ENCODE data around the gene POU3F2. TPM values are rescaled to one million over a fixed set of nuclear protein-coding genes. Genes with fewer than 3 reads are reported as not detected.
A peak's percentile ranks its signal among the peaks of the same experiment; 100 is the strongest.

POU3F2 gene
- total RNA-seq, 1 experiment from 2014 or later: not detected

DNA sequence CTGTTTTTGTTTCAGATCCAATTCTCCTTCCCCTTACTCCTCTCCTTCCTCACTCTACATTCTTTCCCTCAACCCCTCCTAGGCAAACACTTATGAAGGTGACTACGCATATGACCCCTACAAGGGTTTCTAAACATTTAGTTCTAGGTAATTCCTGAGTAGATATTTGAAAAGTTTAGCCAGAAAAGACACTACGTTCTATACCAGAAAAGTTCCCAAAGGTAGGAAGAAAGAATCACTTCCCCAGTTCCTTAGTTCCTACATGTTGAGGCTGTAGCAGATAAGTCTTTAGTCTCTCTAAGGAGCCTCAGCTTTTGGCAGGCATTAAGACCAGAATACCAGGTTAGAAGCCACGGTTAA, 11.6 kb downstream of the POU3F2 start:
- TF ChIP-seq, protein P1, sequence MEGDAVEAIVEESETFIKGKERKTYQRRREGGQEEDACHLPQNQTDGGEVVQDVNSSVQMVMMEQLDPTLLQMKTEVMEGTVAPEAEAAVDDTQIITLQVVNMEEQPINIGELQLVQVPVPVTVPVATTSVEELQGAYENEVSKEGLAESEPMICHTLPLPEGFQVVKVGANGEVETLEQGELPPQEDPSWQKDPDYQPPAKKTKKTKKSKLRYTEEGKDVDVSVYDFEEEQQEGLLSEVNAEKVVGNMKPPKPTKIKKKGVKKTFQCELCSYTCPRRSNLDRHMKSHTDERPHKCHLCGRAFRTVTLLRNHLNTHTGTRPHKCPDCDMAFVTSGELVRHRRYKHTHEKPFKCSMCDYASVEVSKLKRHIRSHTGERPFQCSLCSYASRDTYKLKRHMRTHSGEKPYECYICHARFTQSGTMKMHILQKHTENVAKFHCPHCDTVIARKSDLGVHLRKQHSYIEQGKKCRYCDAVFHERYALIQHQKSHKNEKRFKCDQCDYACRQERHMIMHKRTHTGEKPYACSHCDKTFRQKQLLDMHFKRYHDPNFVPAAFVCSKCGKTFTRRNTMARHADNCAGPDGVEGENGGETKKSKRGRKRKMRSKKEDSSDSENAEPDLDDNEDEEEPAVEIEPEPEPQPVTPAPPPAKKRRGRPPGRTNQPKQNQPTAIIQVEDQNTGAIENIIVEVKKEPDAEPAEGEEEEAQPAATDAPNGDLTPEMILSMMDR (IDR thresholded peaks at IDR 0.05; ENCODE audit: unreplicated experiment): no peak
- no TSS peak for BruUV-seq (replicated peaks)
- Mint-ChIP-seq H3K36me3 (ENCODE audit: insufficient read depth, unreplicated experiment) (no peaks in the 10 kb centered on the region), H3K9me3 (ENCODE audit: unreplicated experiment) (no peaks in the 10 kb centered on the region), H3K27me3 (ENCODE audit: insufficient read depth, unreplicated experiment) (peaks cover 37% of the 10 kb centered on the region), H3K4me3 (ENCODE audit: unreplicated experiment) (peak overlapping the region; percentile 46), H3K4me1 (ENCODE audit: insufficient read depth, unreplicated experiment) (peaks cover 8% of the 10 kb centered on the region), H3K27ac (ENCODE audit: low read depth, unreplicated experiment) (no peak overlapping the region)
- no peak for DNase-seq (ENCODE audit: unreplicated experiment)
- POLR2A ChIA-PET: no interaction called here
- CTCF ChIA-PET: interaction anchor here (0.9 to 1.3 kb wide), 4 partner anchors 8 to 420 kb away, joined by 3 to 5 read pairs (median 4); partner anchors contain the start of gene POU3F2
- intact Hi-C loops (cut with micrococcal nuclease): loop anchor here (1.0 to 5.0 kb wide), 2 partner anchors 273 to 1139 kb away; no protein-coding TSS in a partner anchor

DNA sequence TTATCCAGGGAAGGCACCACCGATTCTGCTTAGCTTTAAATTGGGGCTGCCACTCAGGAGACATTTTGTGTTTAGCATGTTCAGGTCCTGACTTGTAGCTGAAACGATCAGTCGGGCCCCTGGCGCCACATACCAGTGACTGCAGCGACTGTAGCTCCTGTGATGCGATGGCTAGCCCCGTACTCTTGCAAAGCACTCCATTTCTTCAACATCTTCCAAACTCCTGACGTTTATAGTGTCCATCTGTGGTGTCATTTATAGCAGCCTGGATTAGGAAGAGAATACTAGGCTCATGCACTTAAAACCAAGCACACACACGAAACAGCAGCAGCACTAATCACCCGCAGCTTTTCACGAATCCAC, 13.0 kb downstream of the POU3F2 start:
- intact Hi-C loops (cut with micrococcal nuclease): loop anchor here (5.0 kb wide), 1 partner anchor 1140 kb away; no protein-coding TSS in a partner anchor
- CTCF ChIA-PET: interaction anchor here (0.6 to 1.3 kb wide), 4 partner anchors 8 to 1303 kb away, joined by 3 to 5 read pairs (median 4); no protein-coding TSS in a partner anchor
- no peak overlapping the region for H3K27ac Mint-ChIP-seq (ENCODE audit: low read depth, unreplicated experiment)

DNA sequence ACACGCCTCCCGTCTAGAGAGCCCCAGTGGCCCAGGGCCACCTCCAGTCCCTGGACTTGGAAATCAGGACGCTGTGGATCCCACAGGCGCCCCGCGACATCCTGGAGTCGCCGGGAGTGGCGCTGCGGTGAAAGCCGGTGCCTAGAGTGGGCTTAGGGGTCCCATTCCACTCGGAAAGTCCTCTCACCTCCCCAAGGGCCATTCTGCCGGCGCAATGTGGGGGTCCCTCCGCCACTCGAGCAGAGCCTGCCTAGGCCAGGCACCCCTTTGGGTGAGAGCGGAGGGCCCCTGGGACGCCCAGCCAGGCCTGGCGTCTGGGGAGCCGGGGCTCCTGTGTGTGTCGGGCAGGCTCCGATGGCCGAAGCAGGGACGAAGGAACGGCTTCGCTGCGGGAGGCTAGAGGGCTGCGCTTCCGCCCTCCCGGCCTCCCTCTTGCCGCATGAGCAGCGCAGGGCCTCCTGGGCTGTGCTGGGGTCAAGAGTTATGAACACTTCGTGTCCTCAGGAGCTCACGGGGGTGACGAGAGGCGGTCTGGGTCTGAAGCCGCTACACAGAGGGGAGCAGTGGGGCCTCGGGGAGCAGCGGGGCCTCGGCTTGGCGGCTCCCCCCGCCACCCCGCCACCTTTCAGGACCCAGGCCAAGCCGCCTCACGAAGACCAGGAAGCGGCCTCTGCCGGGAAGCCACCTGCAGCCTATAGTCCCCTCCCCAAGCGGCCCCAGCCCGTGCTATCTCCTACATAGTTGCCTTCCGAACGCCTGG, 13.6 kb downstream of the POU3F2 start:
- H3K27me3 Mint-ChIP-seq (ENCODE audit: insufficient read depth, unreplicated experiment): peaks cover 17% of the 10 kb centered on the region
- DNase-seq (ENCODE audit: unreplicated experiment): no peak
- peaks cover 8% of the 10 kb centered on the region for H3K4me1 Mint-ChIP-seq (ENCODE audit: insufficient read depth, unreplicated experiment)
- H3K27ac Mint-ChIP-seq (ENCODE audit: low read depth, unreplicated experiment): no peak overlapping the region
- no TSS peak for BruUV-seq (replicated peaks)
- intact Hi-C loops (cut with micrococcal nuclease): loop anchor here (5.0 kb wide), 1 partner anchor 1141 kb away; no protein-coding TSS in a partner anchor
- ChIA-PET POLR2A (no interaction called here), CTCF (interaction anchor here (0.9 kb wide), 1 partner anchor 304 kb away, joined by 3 read pairs; no protein-coding TSS in a partner anchor)
- no peak overlapping the region for H3K4me3 Mint-ChIP-seq (ENCODE audit: unreplicated experiment)
- no peaks in the 10 kb centered on the region for H3K9me3 Mint-ChIP-seq (ENCODE audit: unreplicated experiment)
- no peaks in the 10 kb centered on the region for H3K36me3 Mint-ChIP-seq (ENCODE audit: insufficient read depth, unreplicated experiment)
- TF ChIP-seq, protein P1 (IDR thresholded peaks at IDR 0.05; ENCODE audit: unreplicated experiment): no peak

More for the DNA sequence above, 13.0 kb downstream of the POU3F2 start:
- TF ChIP-seq, protein P1 (IDR thresholded peaks at IDR 0.05; ENCODE audit: unreplicated experiment): no peak
- H3K36me3 Mint-ChIP-seq (ENCODE audit: insufficient read depth, unreplicated experiment): no peaks in the 10 kb centered on the region
- POLR2A ChIA-PET: no interaction called here
- no peak for DNase-seq (ENCODE audit: unreplicated experiment)
- no peaks in the 10 kb centered on the region for H3K9me3 Mint-ChIP-seq (ENCODE audit: unreplicated experiment)
- peaks cover 23% of the 10 kb centered on the region for H3K27me3 Mint-ChIP-seq (ENCODE audit: insufficient read depth, unreplicated experiment)
- peaks cover 8% of the 10 kb centered on the region for H3K4me1 Mint-ChIP-seq (ENCODE audit: insufficient read depth, unreplicated experiment)
- H3K4me3 Mint-ChIP-seq (ENCODE audit: unreplicated experiment): no peak overlapping the region
- BruUV-seq (replicated peaks): no TSS peak

DNA sequence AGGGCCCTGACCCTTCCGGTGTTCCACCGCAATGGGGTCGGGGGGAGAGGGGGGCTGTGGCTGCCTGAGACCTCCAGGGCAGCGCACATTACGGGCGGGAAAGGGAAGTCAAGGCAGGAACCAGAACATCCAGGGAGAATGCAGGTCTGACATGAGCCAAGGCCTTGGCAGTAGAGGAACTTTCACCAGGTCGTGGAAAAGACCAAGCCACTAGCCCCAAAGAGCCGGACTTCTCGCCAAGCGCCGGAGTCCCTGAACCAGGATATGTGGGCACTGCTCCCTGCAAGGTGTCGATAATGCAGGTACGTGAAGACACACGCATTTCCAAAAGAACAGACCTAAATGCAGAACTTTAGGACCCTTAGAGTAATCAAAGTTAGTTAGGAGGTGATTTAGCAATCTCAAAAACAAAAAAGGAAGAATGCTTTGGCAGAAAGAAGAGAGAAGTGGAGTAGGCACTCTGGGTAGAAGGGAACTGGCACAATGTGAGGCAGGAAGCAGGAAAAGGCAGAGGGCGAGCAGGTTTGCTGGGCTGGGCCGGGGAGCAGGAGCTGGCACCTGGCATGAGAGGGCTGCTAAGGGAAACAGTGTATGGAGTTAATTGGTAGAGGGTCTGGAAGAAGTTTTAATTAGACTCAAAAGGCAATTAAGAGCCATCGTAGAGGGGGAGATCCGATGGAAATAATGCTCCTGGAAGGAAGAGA, 14.3 kb downstream of the POU3F2 start:
- Mint-ChIP-seq H3K4me3 (ENCODE audit: unreplicated experiment) (no peak overlapping the region), H3K36me3 (ENCODE audit: insufficient read depth, unreplicated experiment) (no peaks in the 10 kb centered on the region), H3K27ac (ENCODE audit: low read depth, unreplicated experiment) (no peak overlapping the region), H3K27me3 (ENCODE audit: insufficient read depth, unreplicated experiment) (peaks cover 12% of the 10 kb centered on the region), H3K9me3 (ENCODE audit: unreplicated experiment) (no peaks in the 10 kb centered on the region), H3K4me1 (ENCODE audit: insufficient read depth, unreplicated experiment) (peaks cover 8% of the 10 kb centered on the region)
- TF ChIP-seq, protein P1 (IDR thresholded peaks at IDR 0.05; ENCODE audit: unreplicated experiment): no peak
- intact Hi-C loops (cut with micrococcal nuclease): loop anchor here (5.0 kb wide), 1 partner anchor 1141 kb away; no protein-coding TSS in a partner anchor
- no peak for DNase-seq (ENCODE audit: unreplicated experiment)
- BruUV-seq (replicated peaks): no TSS peak
- ChIA-PET CTCF (no interaction called here), POLR2A (no interaction called here)

Measured in MCF 10A (cell line).